Endometrial microvascular endothelial cells (primary cell): ENCODE data around the gene ASTN2. TPM values are rescaled to one million over a fixed set of nuclear protein-coding genes. Genes with fewer than 3 reads are reported as not detected.

ENCODE experiments used
- in situ Hi-C: cut with HindIII; loops from 2 replicates; pipeline ENCODE4 v1.10.0; 2017; ENCODE audit warnings: low sequenced_read_pairs, low pct_unique_long_range_greater_than_20kb; ENCODE audit errors: inconsistent ontology term
- total RNA-seq: library from RNA; depleted of rRNA; stranded (reverse); fragments of >200 nt; gene quantifications from one replicate; pipeline ENCODE4 v1.2.3, GENCODE V29; 2015; ENCODE audit errors: inconsistent ontology term

The ASTN2 gene
- total RNA-seq, result 2.1 TPM

- in situ Hi-C loops, result no loop called here
Observed at GRCh38 chr9:117414906-117415331, at the start of gene ASTN2. Gene ASTN2 (minus strand): TSS chr9:117415057. CDS start chr9:117414938, 119 bp downstream.

GRCh38 chr9:117462861-117463260 is 48.0 kb upstream of the ASTN2 start:
- in situ Hi-C loops, result no loop called here

- in situ Hi-C loops, result no loop called here
Observed at GRCh38 chr9:117461386-117461785, 46.5 kb upstream of the ASTN2 start.

GRCh38 chr9:117460743-117461142 is 45.9 kb upstream of the ASTN2 start:
- in situ Hi-C loops, result no loop called here

GRCh38 chr9:117459913-117460312 is 45.1 kb upstream of the ASTN2 start:
- in situ Hi-C loops, result no loop called here

- in situ Hi-C loops, result no loop called here
Observed at GRCh38 chr9:117458066-117458465, 43.2 kb upstream of the ASTN2 start.

GRCh38 chr9:117454711-117455110 is 39.9 kb upstream of the ASTN2 start:
- in situ Hi-C loops, result no loop called here

GRCh38 chr9:117453737-117454136 is 38.9 kb upstream of the ASTN2 start:
- in situ Hi-C loops, result no loop called here

GRCh38 chr9:117451311-117451710 is 36.5 kb upstream of the ASTN2 start:
- in situ Hi-C loops, result no loop called here

- in situ Hi-C loops, result no loop called here
Observed at GRCh38 chr9:117448066-117448465, 33.2 kb upstream of the ASTN2 start.

- in situ Hi-C loops, result no loop called here
Observed at GRCh38 chr9:117445631-117446030, 30.8 kb upstream of the ASTN2 start.

GRCh38 chr9:117444501-117444900 is 29.6 kb upstream of the ASTN2 start:
- in situ Hi-C loops, result no loop called here

GRCh38 chr9:117437283-117437682 is 22.4 kb upstream of the ASTN2 start:
- in situ Hi-C loops, result no loop called here

- in situ Hi-C loops, result no loop called here
Observed at GRCh38 chr9:117435630-117436261, 20.9 kb upstream of the ASTN2 start.

- in situ Hi-C loops, result no loop called here
Observed at GRCh38 chr9:117434566-117434965, 19.7 kb upstream of the ASTN2 start.

GRCh38 chr9:117430813-117431212 is 16.0 kb upstream of the ASTN2 start:
- in situ Hi-C loops, result no loop called here

- in situ Hi-C loops, result no loop called here
Observed at GRCh38 chr9:117427357-117427913, 12.6 kb upstream of the ASTN2 start.

- in situ Hi-C loops, result no loop called here
Observed at GRCh38 chr9:117425566-117425965, 10.7 kb upstream of the ASTN2 start.

- in situ Hi-C loops, result no loop called here
Observed at GRCh38 chr9:117424291-117424690, 9.4 kb upstream of the ASTN2 start.

GRCh38 chr9:117418111-117418510 is 3.3 kb upstream of the ASTN2 start:
- in situ Hi-C loops, result no loop called here

- in situ Hi-C loops, result no loop called here
Observed at GRCh38 chr9:117416856-117417255, 2.0 kb upstream of the ASTN2 start.
